Gastrocnemius medialis (tissue), 4 donors: ENCODE data around the gene DRD3.

Source experiments
- POLR2A ChIP-seq, 2 donors: fragments of 450-650 bp; IDR thresholded peaks; one replicate each; pipeline ENCODE4 v1.6.1; 2017; ENCODE audit warnings: antibody characterized with exemption in 2 of 2, mild to moderate bottlenecking in 2 of 2, moderate library complexity in 2 of 2
- TF ChIP-seq, protein P1 (sequence below), 5 experiments: fragments of 450-650 bp in 3 of 5; fragments of 200-600 bp in 2 of 5; sonication (generic) in 2 of 5; IDR thresholded peaks in 4 of 5; conservative IDR thresholded peaks in 1 of 5; 1 replicate in 4 of 5; 2 replicates in 1 of 5; pipeline ENCODE4 v1.5.1; 2016 to 2019; ENCODE audit warnings: antibody characterized with exemption in 5 of 5, mild to moderate bottlenecking in 3 of 5, moderate library complexity in 3 of 5

- TF ChIP-seq, protein P1, sequence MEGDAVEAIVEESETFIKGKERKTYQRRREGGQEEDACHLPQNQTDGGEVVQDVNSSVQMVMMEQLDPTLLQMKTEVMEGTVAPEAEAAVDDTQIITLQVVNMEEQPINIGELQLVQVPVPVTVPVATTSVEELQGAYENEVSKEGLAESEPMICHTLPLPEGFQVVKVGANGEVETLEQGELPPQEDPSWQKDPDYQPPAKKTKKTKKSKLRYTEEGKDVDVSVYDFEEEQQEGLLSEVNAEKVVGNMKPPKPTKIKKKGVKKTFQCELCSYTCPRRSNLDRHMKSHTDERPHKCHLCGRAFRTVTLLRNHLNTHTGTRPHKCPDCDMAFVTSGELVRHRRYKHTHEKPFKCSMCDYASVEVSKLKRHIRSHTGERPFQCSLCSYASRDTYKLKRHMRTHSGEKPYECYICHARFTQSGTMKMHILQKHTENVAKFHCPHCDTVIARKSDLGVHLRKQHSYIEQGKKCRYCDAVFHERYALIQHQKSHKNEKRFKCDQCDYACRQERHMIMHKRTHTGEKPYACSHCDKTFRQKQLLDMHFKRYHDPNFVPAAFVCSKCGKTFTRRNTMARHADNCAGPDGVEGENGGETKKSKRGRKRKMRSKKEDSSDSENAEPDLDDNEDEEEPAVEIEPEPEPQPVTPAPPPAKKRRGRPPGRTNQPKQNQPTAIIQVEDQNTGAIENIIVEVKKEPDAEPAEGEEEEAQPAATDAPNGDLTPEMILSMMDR (IDR thresholded peaks at IDR 0.05 in 4 of 5, conservative IDR thresholded peaks at IDR 0.05 in 1 of 5) = no peak
- TF ChIP-seq POLR2A (IDR thresholded peaks at IDR 0.05) = no peak
These were observed 15.9 kb upstream of the DRD3 start for GRCh38 chr3:114194750-114195149.
